ENCODE results near the gene CLNS1A. TPM values are rescaled to one million over a fixed set of nuclear protein-coding genes. Genes with fewer than 3 reads are reported as not detected.

Gene CLNS1A
- polyA plus RNA-seq, 1 donor from 2014 or later = 179 TPM

DNA sequence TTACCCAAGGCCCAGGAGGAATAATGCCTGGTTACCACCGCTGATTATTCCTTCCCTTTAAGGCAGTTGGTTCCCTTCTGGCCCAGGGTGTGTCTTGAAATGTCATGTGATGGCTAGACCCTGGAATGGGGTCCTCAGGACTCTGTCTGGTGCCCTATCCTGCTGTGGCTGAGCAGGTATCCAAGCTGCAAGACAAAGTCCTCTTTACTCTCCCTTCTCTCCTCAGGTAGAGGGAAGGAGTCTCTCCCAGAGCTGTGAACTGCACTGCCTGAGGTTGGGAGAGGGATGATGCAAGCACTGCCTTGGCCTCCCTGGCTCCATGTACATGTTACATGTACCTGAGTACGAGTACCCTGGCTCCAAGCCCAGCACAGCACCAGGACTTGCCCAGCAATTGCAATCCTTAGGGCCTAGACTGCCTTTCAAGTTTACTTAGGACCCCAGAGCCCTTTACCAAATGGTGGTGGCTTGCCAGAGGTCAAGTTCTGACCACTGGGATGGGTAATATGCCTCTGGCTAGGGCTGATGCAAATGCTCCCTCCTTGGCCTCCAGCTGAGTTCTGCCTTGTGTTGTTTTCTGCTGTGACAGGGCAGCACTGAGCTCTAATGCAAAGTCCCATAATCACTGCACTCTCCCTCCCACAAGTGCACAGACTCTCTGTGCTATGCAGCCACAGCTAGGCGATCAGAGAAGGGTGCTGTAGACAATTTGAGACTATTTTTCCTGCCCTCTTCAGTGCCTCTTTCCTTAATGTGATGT is 68.5 kb downstream of the CLNS1A start:
- H3K9me3 ChIP-seq (ENCODE audit: low read length) = no peaks in the 10 kb centered on the region
- no peak for TF ChIP-seq RAD21 (conservative IDR thresholded peaks at IDR 0.05)
- TF ChIP-seq SMC3 (conservative IDR thresholded peaks at IDR 0.05; ENCODE audit: poor library complexity) = no peak
- TF ChIP-seq, protein P1, sequence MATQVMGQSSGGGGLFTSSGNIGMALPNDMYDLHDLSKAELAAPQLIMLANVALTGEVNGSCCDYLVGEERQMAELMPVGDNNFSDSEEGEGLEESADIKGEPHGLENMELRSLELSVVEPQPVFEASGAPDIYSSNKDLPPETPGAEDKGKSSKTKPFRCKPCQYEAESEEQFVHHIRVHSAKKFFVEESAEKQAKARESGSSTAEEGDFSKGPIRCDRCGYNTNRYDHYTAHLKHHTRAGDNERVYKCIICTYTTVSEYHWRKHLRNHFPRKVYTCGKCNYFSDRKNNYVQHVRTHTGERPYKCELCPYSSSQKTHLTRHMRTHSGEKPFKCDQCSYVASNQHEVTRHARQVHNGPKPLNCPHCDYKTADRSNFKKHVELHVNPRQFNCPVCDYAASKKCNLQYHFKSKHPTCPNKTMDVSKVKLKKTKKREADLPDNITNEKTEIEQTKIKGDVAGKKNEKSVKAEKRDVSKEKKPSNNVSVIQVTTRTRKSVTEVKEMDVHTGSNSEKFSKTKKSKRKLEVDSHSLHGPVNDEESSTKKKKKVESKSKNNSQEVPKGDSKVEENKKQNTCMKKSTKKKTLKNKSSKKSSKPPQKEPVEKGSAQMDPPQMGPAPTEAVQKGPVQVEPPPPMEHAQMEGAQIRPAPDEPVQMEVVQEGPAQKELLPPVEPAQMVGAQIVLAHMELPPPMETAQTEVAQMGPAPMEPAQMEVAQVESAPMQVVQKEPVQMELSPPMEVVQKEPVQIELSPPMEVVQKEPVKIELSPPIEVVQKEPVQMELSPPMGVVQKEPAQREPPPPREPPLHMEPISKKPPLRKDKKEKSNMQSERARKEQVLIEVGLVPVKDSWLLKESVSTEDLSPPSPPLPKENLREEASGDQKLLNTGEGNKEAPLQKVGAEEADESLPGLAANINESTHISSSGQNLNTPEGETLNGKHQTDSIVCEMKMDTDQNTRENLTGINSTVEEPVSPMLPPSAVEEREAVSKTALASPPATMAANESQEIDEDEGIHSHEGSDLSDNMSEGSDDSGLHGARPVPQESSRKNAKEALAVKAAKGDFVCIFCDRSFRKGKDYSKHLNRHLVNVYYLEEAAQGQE (IDR thresholded peaks at IDR 0.05; ENCODE audit: borderline replicate concordance) = no peak
- no peak for TF ChIP-seq EZH2 (IDR thresholded peaks at IDR 0.05; ENCODE audit: borderline replicate concordance, insufficient read depth, low read length, poor library complexity, severe bottlenecking)
- TF ChIP-seq EP300 (conservative IDR thresholded peaks at IDR 0.05; ENCODE audit: poor library complexity, severe bottlenecking) = no peak
- TF ChIP-seq, protein P2, sequence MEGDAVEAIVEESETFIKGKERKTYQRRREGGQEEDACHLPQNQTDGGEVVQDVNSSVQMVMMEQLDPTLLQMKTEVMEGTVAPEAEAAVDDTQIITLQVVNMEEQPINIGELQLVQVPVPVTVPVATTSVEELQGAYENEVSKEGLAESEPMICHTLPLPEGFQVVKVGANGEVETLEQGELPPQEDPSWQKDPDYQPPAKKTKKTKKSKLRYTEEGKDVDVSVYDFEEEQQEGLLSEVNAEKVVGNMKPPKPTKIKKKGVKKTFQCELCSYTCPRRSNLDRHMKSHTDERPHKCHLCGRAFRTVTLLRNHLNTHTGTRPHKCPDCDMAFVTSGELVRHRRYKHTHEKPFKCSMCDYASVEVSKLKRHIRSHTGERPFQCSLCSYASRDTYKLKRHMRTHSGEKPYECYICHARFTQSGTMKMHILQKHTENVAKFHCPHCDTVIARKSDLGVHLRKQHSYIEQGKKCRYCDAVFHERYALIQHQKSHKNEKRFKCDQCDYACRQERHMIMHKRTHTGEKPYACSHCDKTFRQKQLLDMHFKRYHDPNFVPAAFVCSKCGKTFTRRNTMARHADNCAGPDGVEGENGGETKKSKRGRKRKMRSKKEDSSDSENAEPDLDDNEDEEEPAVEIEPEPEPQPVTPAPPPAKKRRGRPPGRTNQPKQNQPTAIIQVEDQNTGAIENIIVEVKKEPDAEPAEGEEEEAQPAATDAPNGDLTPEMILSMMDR (IDR thresholded peaks at IDR 0.05; ENCODE audit: poor library complexity, severe bottlenecking) = no peak
- TF ChIP-seq TAF1 (IDR thresholded peaks at IDR 0.05; ENCODE audit: low read depth) = no peak
- no peak for TF ChIP-seq POLR2AphosphoS5 (IDR thresholded peaks at IDR 0.05)
- no peak for TF ChIP-seq MXI1 (conservative IDR thresholded peaks at IDR 0.05; ENCODE audit: poor library complexity, severe bottlenecking)
- no peak overlapping the region for H2AFZ ChIP-seq (ENCODE audit: low read depth, low read length)
- no peaks in the 10 kb centered on the region for H3K79me2 ChIP-seq (replicated peaks; ENCODE audit: insufficient read depth, low read length)
- no peaks in the 10 kb centered on the region for H4K20me1 ChIP-seq (ENCODE audit: insufficient read depth)
- no peak overlapping the region for H3K27ac ChIP-seq (ENCODE audit: low read length)
- no peak overlapping the region for H3K4me2 ChIP-seq (ENCODE audit: low read length)
- H3K4me3 ChIP-seq (ENCODE audit: low read length) = no peak overlapping the region
- no peaks in the 10 kb centered on the region for H3K36me3 ChIP-seq (ENCODE audit: insufficient read depth, low read length)
- no peaks in the 10 kb centered on the region for H3K9me2 ChIP-seq (ENCODE audit: insufficient read depth, low read length)
- H3F3A ChIP-seq (ENCODE audit: insufficient read depth, low read length, poor library complexity, severe bottlenecking) = no peaks in the 10 kb centered on the region
- H3K27me3 ChIP-seq (ENCODE audit: insufficient read depth, low read depth, low read length) = no peaks in the 10 kb centered on the region
- H3K9ac ChIP-seq (ENCODE audit: low read length) = no peak overlapping the region

DNA sequence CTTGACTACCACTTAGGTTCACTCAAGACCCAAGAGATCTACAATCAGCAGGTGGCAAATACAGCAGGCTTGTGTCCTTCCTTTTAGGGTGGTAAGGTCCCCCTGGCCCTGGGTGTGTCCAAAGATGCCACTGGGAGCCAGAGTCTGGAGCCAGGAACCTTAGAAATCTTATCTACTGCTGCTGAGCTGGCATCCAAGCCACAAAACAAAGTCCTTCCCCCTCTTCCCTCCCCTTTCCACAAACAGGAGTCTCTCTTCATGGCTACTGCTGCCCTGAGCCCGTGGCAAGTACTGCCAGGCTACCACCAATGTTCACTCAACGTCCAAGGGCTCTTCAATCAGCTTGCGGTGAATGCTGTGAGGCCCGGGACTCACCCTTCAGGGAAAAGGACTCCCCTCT is 69.3 kb downstream of the CLNS1A start:
- Histone ChIP-seq H3K27ac (ENCODE audit: low read length) (no peak overlapping the region), H3K9me2 (ENCODE audit: insufficient read depth, low read length) (no peaks in the 10 kb centered on the region), H3K4me3 (ENCODE audit: low read length) (no peak overlapping the region), H3K27me3 (ENCODE audit: insufficient read depth, low read depth, low read length) (no peaks in the 10 kb centered on the region), H3K4me2 (ENCODE audit: low read length) (no peak overlapping the region), H4K20me1 (ENCODE audit: insufficient read depth) (no peaks in the 10 kb centered on the region), H3K36me3 (ENCODE audit: insufficient read depth, low read length) (no peaks in the 10 kb centered on the region), H2AFZ (ENCODE audit: low read depth, low read length) (no peak overlapping the region), H3K9ac (ENCODE audit: low read length) (no peak overlapping the region), H3K9me3 (ENCODE audit: low read length) (no peaks in the 10 kb centered on the region), H3K79me2 (replicated peaks; ENCODE audit: insufficient read depth, low read length) (no peaks in the 10 kb centered on the region), H3F3A (ENCODE audit: insufficient read depth, low read length, poor library complexity, severe bottlenecking) (no peaks in the 10 kb centered on the region)
- TF ChIP-seq, protein P1 (IDR thresholded peaks at IDR 0.05; ENCODE audit: borderline replicate concordance) = no peak
- no peak for TF ChIP-seq POLR2AphosphoS5 (IDR thresholded peaks at IDR 0.05)
- no peak for TF ChIP-seq EZH2 (IDR thresholded peaks at IDR 0.05; ENCODE audit: borderline replicate concordance, insufficient read depth, low read length, poor library complexity, severe bottlenecking)
- TF ChIP-seq EP300 (conservative IDR thresholded peaks at IDR 0.05; ENCODE audit: poor library complexity, severe bottlenecking) = no peak
- no peak for TF ChIP-seq TAF1 (IDR thresholded peaks at IDR 0.05; ENCODE audit: low read depth)
- TF ChIP-seq MXI1 (conservative IDR thresholded peaks at IDR 0.05; ENCODE audit: poor library complexity, severe bottlenecking) = no peak
- TF ChIP-seq, protein P2 (IDR thresholded peaks at IDR 0.05; ENCODE audit: poor library complexity, severe bottlenecking) = no peak
- TF ChIP-seq RAD21 (conservative IDR thresholded peaks at IDR 0.05) = no peak
- no peak for TF ChIP-seq SMC3 (conservative IDR thresholded peaks at IDR 0.05; ENCODE audit: poor library complexity)

Measured in neural cell (in vitro differentiated cells).